PC-9 (cell line): Measurements from ENCODE around the gene SLC41A3. TPM values are rescaled to one million over a fixed set of nuclear protein-coding genes. Genes with fewer than 3 reads are reported as not detected.

Source experiments
- BruUV-seq: library from RNA; stranded (reverse); fragments of 400-500 nt; replicated peaks from 2 replicates; lab custom pipeline; 2021; lab: Mats Ljungman, UMichigan
- CTCF ChIA-PET: fragments of 300-600 bp; sonication (Branson Sonifier 250); formaldehyde crosslinking; loops from one replicate; lab custom pipeline; 2022; ENCODE audit warnings: antibody characterized with exemption; lab: Charles Lee
- POLR2A ChIA-PET: fragments of 300-600 bp; sonication (Branson Sonifier 250); formaldehyde crosslinking; loops from one replicate; lab custom pipeline; 2022; ENCODE audit warnings: antibody characterized with exemption; ENCODE audit not compliant: unreplicated experiment; lab: Charles Lee
- DNase-seq, 2 experiments: peaks; one replicate each; pipeline versions ENCODE4 v3.0.0 to v3.0.0-alpha.2; 2015 to 2022; ENCODE audit warnings: mixed read lengths in 1 of 2
- H2AFZ ChIP-seq: fragments of 200-600 bp; sonication (generic); 2 replicates; pipeline ENCODE4 v1.8.1; 2017; ENCODE audit warnings: antibody characterized with exemption
- H3F3A ChIP-seq: fragments of 200-600 bp; sonication (generic); 2 replicates; pipeline ENCODE4 v1.8.1; 2017; ENCODE audit warnings: antibody characterized with exemption, mild to moderate bottlenecking, low read depth; ENCODE audit not compliant: insufficient read depth
- H3K27ac ChIP-seq: fragments of 200-600 bp; sonication (generic); 2 replicates; pipeline ENCODE4 v1.6.1; 2016; ENCODE audit warnings: mixed run types
- H3K27me3 ChIP-seq: fragments of 200-600 bp; sonication (generic); 2 replicates; pipeline ENCODE4 v1.6.1; 2016; ENCODE audit warnings: low read depth, mixed run types; ENCODE audit not compliant: insufficient read depth
- H3K36me3 ChIP-seq: fragments of 200-600 bp; sonication (generic); 2 replicates; pipeline ENCODE4 v1.6.1; 2016; ENCODE audit warnings: low read depth, mixed run types
- H3K4me1 ChIP-seq: fragments of 200-600 bp; sonication (generic); replicated peaks from 2 replicates; pipeline ENCODE4 v1.6.1; 2016; ENCODE audit warnings: mixed run types; ENCODE audit not compliant: insufficient read depth
- H3K4me2 ChIP-seq: fragments of 200-600 bp; sonication (generic); 2 replicates; pipeline ENCODE4 v1.6.1; 2017; ENCODE audit warnings: mixed run types
- H3K4me3 ChIP-seq: fragments of 200-600 bp; sonication (generic); 2 replicates; pipeline ENCODE4 v1.6.1; 2016; ENCODE audit warnings: mixed run types
- H3K79me2 ChIP-seq: fragments of 200-600 bp; sonication (generic); 2 replicates; pipeline ENCODE4 v1.6.1; 2017; ENCODE audit warnings: low read depth, mixed run types
- H3K9me2 ChIP-seq: fragments of 200-600 bp; sonication (generic); 2 replicates; pipeline ENCODE4 v1.8.1; 2017; ENCODE audit warnings: mild to moderate bottlenecking; ENCODE audit not compliant: insufficient read depth
- H3K9me3 ChIP-seq: fragments of 200-600 bp; sonication (generic); 2 replicates; pipeline ENCODE4 v1.8.1; 2016; ENCODE audit warnings: low read depth; ENCODE audit not compliant: insufficient read depth
- H4K20me1 ChIP-seq: fragments of 200-600 bp; sonication (generic); 2 replicates; pipeline ENCODE4 v1.8.1; 2017; ENCODE audit not compliant: insufficient read depth
- EZH2 ChIP-seq: fragments of 200-600 bp; sonication (generic); IDR thresholded peaks from 2 replicates; pipeline ENCODE4 v1.8.0; 2017; ENCODE audit warnings: antibody characterized with exemption, low read depth
- intact Hi-C: fragments of 100-400 bp; cut with micrococcal nuclease; formaldehyde crosslinking; loops from one replicate; pipeline ENCODE4 v1.10.0; 2022; ENCODE audit not compliant: unreplicated experiment
- total RNA-seq: library from RNA; stranded (reverse); gene quantifications from 2 replicates; pipeline ENCODE4 v1.2.3, GENCODE V29; 2021
- TF ChIP-seq, protein P1 (sequence below): fragments of 200-600 bp; sonication (generic); conservative IDR thresholded peaks from 2 replicates; pipeline ENCODE4 v1.6.1; 2017; ENCODE audit warnings: mixed run types, antibody characterized with exemption, mild to moderate bottlenecking, moderate library complexity

The SLC41A3 gene
- total RNA-seq, 1 experiment from 2014 or later: 67.0 TPM

DNA sequence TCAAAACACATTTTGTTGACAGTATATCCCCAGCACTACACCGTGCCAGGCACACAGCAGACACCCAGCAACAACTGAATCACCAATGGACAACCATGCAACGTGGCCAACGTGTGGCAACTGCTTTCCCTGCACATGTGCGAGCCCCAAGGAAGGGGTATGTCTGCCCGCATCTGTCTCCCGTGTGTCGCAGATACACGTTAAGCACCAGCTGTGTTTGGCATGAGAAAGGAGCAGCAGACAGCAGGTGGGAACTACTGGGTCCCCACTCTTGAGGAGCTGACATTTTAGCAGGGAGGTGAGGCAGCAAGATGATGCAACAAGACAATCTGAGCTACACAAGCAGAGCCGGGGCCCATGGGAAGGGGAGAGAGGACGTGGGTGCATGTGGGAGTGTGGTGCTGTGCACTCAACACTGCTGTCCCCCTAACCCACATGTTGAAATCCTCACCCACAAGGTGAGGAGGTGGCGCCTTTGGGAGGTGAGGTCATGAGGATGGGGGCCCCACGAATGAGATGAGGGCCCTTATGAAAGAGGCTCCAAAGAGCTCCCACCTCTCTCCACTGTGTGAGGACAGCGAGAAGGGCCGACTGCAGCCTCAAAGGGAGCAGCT is 58.7 kb downstream of the SLC41A3 start:
- Histone ChIP-seq H2AFZ (no peak overlapping the region), H3K9me2 (no peaks in the 10 kb centered on the region), H4K20me1 (no peaks in the 10 kb centered on the region), H3K79me2 (no peaks in the 10 kb centered on the region), H3K36me3 (no peaks in the 10 kb centered on the region), H3K9me3 (no peaks in the 10 kb centered on the region; the same call in 1 of the 2 replicates), H3K27ac (no peak overlapping the region), H3K4me3 (no peak overlapping the region), H3K27me3 (no peaks in the 10 kb centered on the region), H3K4me2 (no peak overlapping the region), H3F3A (no peaks in the 10 kb centered on the region), H3K4me1 (no peaks in the 10 kb centered on the region)
- no peak for DNase-seq
- ChIA-PET CTCF (no interaction called here), POLR2A (no interaction called here)
- no TSS peak for BruUV-seq
- TF ChIP-seq EZH2: no peak
- intact Hi-C loops: no loop called here

DNA sequence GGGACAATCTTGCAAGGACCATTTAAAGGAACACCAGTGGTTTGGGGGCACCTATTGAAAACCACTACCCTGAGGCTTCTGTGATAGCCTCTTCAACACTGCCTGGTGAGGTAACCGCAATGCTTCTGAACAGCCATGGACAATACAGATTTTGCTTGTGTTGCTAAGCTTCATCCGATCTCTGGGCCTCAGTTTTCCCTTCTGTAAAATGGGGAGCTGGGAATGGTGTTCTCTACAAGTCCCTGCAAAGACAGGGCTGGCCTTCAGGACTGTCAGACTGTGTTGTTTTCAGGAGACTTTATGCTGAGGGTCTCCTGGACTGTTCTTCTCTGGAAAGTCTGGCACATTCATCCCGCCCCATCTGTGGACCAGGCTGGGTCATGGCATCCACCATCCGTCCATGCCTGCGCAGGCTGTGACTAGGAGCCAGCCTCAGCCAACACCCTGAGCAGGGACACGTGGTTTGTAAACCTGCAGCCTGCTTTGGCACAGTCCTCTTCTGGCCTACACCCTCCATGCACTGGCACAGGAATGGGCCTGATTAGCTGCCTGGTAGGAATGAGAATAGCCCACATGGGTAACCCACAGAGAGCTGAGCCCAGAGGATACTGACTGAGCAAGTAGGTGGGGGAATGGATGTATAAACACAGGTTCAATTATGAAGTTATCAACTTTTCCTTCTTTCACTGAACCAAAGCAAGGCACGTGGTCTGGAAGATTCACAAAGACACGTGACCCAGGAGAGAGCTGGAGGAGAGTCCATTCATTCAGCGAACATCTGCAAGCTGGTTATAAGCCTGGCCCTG is 59.7 kb downstream of the SLC41A3 start:
- Histone ChIP-seq H3K4me2 (no peak overlapping the region), H3K4me3 (no peak overlapping the region), H2AFZ (no peak overlapping the region), H4K20me1 (no peaks in the 10 kb centered on the region), H3K36me3 (no peaks in the 10 kb centered on the region), H3K9me2 (no peaks in the 10 kb centered on the region), H3K4me1 (no peaks in the 10 kb centered on the region), H3K27me3 (no peaks in the 10 kb centered on the region), H3K9me3 (no peaks in the 10 kb centered on the region; the same call in 1 of the 2 replicates), H3K79me2 (no peaks in the 10 kb centered on the region), H3K27ac (no peak overlapping the region), H3F3A (no peaks in the 10 kb centered on the region)
- intact Hi-C loops: no loop called here
- BruUV-seq: no TSS peak
- no peak for DNase-seq
- TF ChIP-seq EZH2: no peak
- ChIA-PET CTCF (interaction anchor here (0.5 kb wide), 1 partner anchor 1285 kb away, joined by 3 read pairs; no protein-coding TSS in a partner anchor), POLR2A (no interaction called here)

DNA sequence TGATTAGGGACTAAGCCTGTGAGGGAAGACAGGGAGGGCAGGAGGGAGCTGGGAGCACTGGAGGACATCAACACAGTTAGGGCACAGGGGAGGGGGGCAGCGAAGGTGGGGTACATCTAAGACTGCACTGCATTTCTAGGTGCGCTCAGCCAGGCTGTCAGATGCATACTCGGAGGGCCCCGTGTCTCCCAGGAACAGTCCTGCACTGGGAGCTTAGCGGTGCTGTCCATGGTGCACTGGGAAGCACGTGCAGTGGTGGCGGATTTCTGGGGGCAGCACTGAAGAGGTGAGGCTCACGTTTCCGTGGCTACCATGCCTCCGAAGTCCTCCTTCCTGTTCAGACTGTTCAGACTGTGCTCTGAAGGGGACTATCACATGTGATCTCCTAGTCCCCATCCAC is 60.5 kb downstream of the SLC41A3 start:
- H3K27ac ChIP-seq: no peak overlapping the region
- no peaks in the 10 kb centered on the region for H3K4me1 ChIP-seq
- POLR2A ChIA-PET: no interaction called here
- H3K4me2 ChIP-seq: no peak overlapping the region
- no peak for DNase-seq
- H3K4me3 ChIP-seq: no peak overlapping the region
- H2AFZ ChIP-seq: no peak overlapping the region
- no peaks in the 10 kb centered on the region; the same call in 1 of the 2 replicates for H3K9me3 ChIP-seq
- intact Hi-C loops: no loop called here
- H4K20me1 ChIP-seq: no peaks in the 10 kb centered on the region
- TF ChIP-seq, protein P1, sequence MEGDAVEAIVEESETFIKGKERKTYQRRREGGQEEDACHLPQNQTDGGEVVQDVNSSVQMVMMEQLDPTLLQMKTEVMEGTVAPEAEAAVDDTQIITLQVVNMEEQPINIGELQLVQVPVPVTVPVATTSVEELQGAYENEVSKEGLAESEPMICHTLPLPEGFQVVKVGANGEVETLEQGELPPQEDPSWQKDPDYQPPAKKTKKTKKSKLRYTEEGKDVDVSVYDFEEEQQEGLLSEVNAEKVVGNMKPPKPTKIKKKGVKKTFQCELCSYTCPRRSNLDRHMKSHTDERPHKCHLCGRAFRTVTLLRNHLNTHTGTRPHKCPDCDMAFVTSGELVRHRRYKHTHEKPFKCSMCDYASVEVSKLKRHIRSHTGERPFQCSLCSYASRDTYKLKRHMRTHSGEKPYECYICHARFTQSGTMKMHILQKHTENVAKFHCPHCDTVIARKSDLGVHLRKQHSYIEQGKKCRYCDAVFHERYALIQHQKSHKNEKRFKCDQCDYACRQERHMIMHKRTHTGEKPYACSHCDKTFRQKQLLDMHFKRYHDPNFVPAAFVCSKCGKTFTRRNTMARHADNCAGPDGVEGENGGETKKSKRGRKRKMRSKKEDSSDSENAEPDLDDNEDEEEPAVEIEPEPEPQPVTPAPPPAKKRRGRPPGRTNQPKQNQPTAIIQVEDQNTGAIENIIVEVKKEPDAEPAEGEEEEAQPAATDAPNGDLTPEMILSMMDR: no peak
- TF ChIP-seq EZH2: no peak
- H3F3A ChIP-seq: no peaks in the 10 kb centered on the region
- no peaks in the 10 kb centered on the region for H3K27me3 ChIP-seq
- no peaks in the 10 kb centered on the region for H3K36me3 ChIP-seq
- no peaks in the 10 kb centered on the region for H3K79me2 ChIP-seq
- BruUV-seq: no TSS peak
- no peaks in the 10 kb centered on the region for H3K9me2 ChIP-seq
- CTCF ChIA-PET: interaction anchor here (0.5 kb wide), 1 partner anchor 1285 kb away, joined by 3 read pairs; no protein-coding TSS in a partner anchor

DNA sequence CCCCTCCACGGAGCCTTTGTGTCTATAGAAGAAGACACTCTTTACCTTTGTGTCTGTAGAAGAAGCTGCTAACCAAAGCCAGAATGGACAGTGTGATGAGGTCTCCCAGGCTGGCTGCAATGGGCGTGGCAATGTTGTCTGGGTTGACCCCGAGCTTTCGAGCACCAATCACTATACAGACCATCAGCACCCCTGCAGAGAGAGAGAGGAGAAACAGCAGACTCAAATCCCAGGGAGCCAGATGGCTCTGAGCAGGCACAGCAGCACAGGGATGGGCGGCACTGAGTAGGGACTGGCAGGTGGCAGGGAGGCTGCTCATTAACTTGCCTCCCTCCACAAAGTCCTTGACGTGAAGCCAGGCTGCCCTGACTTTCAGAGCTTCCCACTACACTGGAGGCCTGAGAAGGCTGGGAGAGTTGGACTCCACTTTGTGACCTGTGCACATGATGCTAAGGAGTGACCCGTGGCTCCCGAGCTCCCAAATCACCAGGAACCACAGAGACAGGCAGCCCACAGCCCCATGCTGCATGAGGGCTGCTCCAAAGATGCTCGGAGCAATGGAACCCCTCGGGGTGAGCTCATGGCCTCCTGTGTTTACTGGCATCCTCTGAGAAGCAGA is 61.1 kb downstream of the SLC41A3 start:
- Histone ChIP-seq H3K4me3 (no peak overlapping the region), H3K27me3 (no peaks in the 10 kb centered on the region), H3K79me2 (no peaks in the 10 kb centered on the region), H3K4me1 (no peaks in the 10 kb centered on the region), H3F3A (no peaks in the 10 kb centered on the region), H3K4me2 (no peak overlapping the region), H3K9me3 (no peaks in the 10 kb centered on the region; the same call in 1 of the 2 replicates), H3K9me2 (no peaks in the 10 kb centered on the region), H3K27ac (no peak overlapping the region), H4K20me1 (no peaks in the 10 kb centered on the region), H2AFZ (no peak overlapping the region), H3K36me3 (no peaks in the 10 kb centered on the region)
- BruUV-seq: no TSS peak
- no peak for DNase-seq
- intact Hi-C loops: no loop called here
- ChIA-PET POLR2A (no interaction called here), CTCF (no interaction called here)
- TF ChIP-seq, protein P1: no peak
- TF ChIP-seq EZH2: no peak
